Stimulated activated CD8-positive, alpha-beta memory T cell treated with anti-CD3 and anti-CD28 coated beads, Interleukin-2, amount 100 ng/mL, for 48 hours (primary cell): ENCODE measurements around the gene PEPD.

ENCODE experiments used
- DNase-seq, 2 donors: peaks; one replicate each; pipeline ENCODE4 v3.0.0-alpha.2; 2020; ENCODE audit warnings: low read depth in 2 of 2

Gene PEPD

DNA sequence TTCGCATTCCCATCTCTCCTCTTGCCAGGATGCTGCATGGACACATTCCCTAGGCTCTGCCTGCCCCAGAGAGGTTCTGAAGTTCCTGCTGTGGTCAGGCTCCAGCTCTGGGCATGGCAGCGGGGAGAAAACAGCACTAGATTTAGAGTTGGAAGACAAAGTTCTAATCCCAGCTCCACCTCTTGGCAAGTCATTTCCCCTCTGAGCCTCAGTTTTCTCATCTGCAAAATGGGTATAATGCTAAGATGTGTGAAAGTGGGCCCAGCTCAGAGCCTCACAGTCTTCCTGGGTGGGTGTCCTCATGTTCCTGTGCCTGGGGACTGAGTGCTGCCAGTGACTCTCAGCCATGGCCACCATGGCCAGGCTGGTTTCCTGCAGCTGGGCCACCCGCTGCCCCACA is 9.6 kb downstream of the PEPD start:
- DNase-seq: no peak

GRCh38 chr19:33511346-33511745 is 10.2 kb downstream of the PEPD start:
- no peak for DNase-seq

- DNase-seq: no peak
These were observed 11.0 kb downstream of the PEPD start for GRCh38 chr19:33510462-33511194.

DNA sequence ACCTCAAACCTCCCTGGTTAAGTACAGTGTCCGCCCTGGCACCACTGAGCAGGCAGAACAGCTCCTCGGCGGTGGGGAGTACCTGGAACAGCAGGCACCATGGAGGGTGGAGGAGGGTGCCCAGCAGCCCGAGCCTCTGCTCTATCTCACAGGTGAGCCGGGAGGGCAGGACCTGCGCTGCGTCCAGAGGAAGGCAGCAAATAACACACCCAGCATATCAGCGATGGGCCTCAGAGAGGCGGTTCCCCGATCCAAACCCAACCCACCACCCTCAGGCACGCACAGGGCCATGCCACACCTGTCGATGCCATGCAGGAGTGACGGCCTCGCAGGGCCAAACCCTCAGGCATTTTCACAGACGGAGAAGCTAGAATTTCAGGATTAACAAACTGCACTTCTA is 11.8 kb downstream of the PEPD start:
- no peak for DNase-seq

DNA sequence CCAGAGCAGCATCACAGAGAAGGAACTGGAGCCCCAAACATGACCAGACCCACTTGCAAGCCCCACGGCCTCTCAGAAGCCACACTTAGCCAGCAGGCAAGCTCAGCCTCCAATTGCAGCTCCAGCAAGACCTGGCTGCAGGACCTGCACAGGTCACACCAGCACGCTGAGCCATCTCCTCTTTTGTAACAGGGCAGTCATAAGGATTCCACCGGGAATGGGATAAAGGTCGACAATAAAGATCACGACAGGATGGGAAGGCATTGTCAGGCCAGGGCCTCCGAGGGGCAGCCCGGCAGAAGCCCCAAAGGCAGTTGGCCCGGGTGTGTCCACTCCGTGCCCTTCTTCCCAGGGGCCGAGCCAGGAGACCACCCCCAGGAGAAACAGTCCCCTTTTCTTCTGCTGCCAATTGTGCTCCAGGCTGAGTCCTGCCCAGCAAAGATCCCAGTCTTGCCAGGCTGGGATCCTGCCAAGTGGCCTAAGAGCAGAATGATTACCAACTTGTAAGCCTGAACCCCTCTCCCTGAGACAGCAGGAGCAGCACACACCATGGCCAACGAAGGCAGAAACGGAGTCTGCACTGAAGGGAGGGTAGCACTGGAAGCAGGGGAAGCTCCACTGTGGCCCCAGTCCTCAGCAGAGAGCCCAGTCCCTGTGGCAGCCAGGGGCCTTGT is 12.5 kb downstream of the PEPD start:
- DNase-seq: no peak

GRCh38 chr19:33508431-33508830 is 13.2 kb downstream of the PEPD start:
- no peak for DNase-seq

- DNase-seq: no peak
These were observed 13.6 kb downstream of the PEPD start for GRCh38 chr19:33508009-33508408.

DNA sequence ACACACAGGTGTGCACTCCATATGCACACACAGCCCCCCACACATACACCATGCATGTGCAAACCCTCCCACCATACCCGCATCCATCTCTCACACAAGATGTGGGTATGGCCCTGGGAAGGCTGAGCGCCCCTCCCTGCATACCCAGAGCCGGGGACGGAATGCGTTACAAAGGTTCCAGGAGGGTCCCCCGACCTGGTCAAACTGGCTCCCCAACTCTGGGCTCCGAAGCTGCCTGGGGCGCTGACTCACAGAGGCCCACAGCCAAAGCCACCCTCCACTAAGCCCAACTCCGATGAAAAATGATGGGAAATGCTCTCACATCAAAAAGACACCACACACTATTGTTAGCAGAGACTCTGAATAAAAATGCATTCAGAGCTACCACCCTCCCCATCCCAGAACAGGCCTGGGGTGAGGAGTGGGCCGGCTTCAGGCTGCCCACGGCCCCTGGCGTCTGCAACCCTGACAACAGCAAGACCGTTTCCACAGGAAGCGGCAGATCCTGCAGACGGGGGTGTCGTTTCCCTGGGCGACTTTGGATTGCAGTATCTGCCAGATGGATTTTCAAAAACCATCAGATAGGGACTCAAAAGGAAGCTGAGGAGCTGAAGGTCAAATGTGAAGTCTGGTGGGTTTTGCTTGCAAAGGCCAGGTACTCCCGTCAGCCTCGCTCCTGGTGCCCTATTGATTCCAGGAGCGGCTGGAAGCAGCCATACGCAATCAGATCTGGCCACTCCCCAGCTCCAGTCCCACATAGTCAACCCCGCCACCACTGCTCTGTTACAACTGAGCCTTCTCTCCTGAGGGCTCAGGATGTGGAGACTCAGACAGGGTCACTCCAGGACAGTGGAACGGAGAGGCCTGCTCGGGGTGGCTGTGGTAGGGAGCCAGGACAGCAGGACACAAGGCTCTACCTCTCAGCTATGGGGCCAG is 14.3 kb downstream of the PEPD start:
- no peak for DNase-seq

- DNase-seq: no peak
These were observed 15.1 kb downstream of the PEPD start for GRCh38 chr19:33506498-33506897.

GRCh38 chr19:33505823-33506222 is 15.8 kb downstream of the PEPD start:
- DNase-seq: no peak

DNA sequence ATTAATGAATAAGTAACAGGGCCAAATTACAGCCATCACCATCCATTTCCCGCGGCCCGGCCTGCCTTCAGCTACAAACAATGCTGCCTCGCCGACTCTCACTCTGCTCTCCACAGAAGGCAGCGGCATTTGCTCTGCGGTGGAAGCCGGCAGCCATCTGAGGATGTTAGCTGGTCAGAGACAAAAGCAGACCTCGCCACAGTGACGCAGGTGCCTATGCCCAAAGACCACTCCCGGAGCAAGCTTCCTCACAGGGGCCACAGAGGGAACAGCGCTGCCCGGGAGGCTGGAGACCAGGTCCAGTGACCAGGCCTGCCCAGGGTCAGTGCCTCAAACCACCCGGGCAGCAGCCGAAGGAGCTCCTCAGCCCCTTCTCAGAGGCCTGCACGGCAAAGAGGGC is 16.4 kb downstream of the PEPD start:
- DNase-seq: no peak

DNA sequence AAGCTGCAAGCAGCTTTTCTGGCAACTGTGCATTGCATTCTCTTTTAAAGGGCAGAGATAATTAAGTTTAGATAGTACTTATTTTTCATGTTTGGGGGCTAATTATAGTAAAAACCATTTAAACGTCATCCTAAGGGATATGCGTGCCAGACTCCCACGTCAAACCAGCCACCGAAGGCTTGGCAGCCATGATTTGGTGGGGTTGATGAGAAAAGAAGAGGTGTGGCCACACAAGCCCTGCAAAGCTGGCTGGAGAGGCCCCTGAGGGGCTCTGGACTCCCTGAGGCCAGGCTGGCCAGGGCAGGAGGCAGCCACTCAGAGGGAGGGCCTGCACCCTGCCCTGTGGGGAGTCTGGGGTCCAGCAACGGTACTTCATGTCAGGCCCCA is 17.5 kb downstream of the PEPD start:
- DNase-seq: no peak

DNA sequence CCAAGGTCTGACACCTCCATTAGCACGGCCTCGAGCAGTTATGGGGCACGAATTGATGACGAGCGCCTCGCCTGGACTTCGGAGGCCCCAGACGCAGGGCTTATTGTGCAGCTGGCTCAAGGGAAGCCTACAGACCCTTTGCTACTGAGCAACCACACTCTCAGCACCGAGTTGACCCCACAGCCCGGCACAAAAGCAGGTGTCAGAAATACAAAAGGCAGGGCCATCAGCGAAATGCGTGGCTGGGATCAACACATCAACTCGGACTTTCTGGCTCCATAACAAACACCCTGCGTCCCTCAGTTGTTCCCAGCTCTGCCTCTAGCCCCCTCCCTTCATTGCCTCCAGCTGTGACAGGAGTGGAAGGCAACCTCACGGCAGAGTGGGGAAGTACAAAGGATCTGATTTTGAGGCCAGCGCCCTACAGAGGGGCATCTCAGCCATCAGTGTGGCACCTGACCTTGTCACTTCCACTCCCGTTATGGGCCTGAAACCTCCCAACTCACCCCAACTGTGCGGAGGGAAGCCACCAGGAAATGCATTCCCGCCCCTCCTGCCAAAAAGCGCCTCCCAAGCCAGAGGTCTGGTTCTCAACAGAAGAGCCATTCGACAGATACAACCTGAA is 18.0 kb downstream of the PEPD start:
- DNase-seq: no peak

GRCh38 chr19:33503030-33503429 is 18.6 kb downstream of the PEPD start:
- no peak for DNase-seq

DNA sequence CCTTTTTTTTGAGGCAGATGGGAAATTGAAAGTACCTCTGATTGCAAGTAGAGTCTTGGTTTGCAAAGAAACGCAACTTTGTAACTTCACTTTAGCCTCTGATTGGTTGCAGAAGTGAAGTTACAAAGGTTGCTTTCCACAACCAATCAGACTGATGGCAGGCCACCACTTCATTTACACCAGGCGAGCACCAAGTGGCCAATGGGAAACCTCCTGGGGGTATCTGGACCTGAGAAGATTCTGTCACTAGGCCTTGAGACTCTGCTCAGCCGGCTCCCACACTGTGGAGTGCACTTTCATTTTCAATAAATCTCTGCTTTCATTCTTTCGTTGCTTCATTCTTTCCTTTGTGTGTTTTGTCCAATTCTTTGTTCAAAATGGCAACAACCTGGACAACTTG is 19.1 kb downstream of the PEPD start:
- no peak for DNase-seq

GRCh38 chr19:33501693-33502356 is 19.8 kb downstream of the PEPD start:
- no peak for DNase-seq

GRCh38 chr19:33500991-33501390 is 20.6 kb downstream of the PEPD start:
- DNase-seq: no peak

GRCh38 chr19:33500586-33500985 is 21.0 kb downstream of the PEPD start:
- no peak for DNase-seq

GRCh38 chr19:33499671-33500506 is 21.7 kb downstream of the PEPD start:
- DNase-seq: no peak

GRCh38 chr19:33499248-33499647 is 22.3 kb downstream of the PEPD start:
- DNase-seq: no peak
